Urinary bladder (tissue), 4 donors: ENCODE results near the gene ZBTB40. TPM values are rescaled to one million over a fixed set of nuclear protein-coding genes. Genes with fewer than 3 reads are reported as not detected.

Experiments
- DNase-seq: peaks from one replicate; pipeline ENCODE4 v3.0.0-alpha.2; 2015; ENCODE audit errors: extremely low spot score
- H3K27ac ChIP-seq: one replicate; pipeline ENCODE4 v1.5.1; 2013; ENCODE audit warnings: low read depth, mild to moderate bottlenecking, moderate library complexity
- H3K36me3 ChIP-seq: one replicate; pipeline ENCODE4 v1.6.1; 2013; ENCODE audit warnings: mild to moderate bottlenecking, moderate library complexity; ENCODE audit not compliant: insufficient read depth
- H3K4me1 ChIP-seq: one replicate; pipeline ENCODE4 v1.6.1; 2013; ENCODE audit warnings: mild to moderate bottlenecking, moderate library complexity; ENCODE audit not compliant: insufficient read depth
- H3K4me3 ChIP-seq: one replicate; pipeline ENCODE4 v1.5.1; 2013; ENCODE audit warnings: low read depth, low read length
- WGBS: extraction: QIAGEN DNeasy Blood & Tissue Kit; methylation state at CpG from one replicate; pipeline ENCODE4 v1.1.7; 2013; 5-methylcytosine and 5-hydroxymethylcytosine counted together
- polyA plus RNA-seq: library from polyadenylated mRNA; stranded (reverse); fragments of 200-250 nt; gene quantifications from one replicate; pipeline ENCODE4 v1.2.3, GENCODE V29; 2013
- total RNA-seq: library from RNA; depleted of rRNA; stranded (reverse); fragments of >200 nt; gene quantifications from one replicate; pipeline ENCODE4 v1.2.3, GENCODE V29; 2014
- donor health status: healthy with polysubstance abuse.
- donor health status: healthy.

Gene ZBTB40
- total and polyA plus RNA-seq, 2 donors: 9.8 to 11.6 TPM

DNA sequence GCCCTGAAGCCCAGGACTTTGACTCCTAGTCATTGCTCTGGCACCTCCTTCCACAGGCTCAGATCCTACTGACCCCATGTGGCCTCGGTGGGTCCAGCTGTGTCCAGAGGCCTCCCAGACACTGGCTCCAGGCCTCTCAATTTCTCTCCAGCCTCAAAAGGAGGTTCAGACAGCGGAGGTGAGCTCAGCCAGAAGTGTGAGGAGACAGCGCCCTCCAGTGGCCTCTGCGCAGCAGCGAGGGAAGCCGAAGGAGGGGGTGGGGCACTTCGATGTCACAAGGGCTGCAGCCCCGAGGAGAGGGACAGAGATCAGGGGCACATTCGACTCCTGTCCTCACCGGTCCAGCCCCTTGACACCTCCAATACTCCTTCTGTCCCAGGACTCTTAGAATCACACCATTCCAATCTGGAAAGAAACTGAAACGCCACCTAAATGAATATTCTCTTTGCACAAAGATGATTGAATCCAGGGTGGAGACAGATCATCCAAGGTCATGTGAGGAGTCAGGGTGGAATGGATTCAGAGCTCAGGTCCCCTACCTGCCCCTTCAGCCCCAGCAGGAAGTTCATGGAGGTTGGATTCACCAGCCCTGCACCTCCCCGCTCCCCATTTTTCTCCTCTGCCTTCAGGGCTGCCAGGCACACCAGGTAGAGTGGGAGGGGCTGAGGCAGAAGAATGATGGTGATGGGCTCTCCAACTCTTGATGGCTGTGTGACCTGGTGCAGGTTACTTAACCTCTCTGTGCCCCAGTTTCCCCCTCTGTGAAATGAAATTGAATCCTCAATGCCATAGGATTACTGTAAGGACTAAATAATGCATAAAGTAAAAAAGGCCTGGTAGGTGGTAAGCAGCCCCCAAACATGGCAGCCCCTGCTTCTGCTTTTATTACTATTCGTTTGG lies 34.8 kb upstream of the ZBTB40 start:
- Histone ChIP-seq H3K36me3 (no peaks in the 10 kb centered on the region), H3K4me1 (no peaks in the 10 kb centered on the region), H3K4me3 (no peak overlapping the region), H3K27ac (no peak overlapping the region)
- WGBS: 18% methylated on average over 13 of the region's 13 CpGs
- no peak for DNase-seq

DNA sequence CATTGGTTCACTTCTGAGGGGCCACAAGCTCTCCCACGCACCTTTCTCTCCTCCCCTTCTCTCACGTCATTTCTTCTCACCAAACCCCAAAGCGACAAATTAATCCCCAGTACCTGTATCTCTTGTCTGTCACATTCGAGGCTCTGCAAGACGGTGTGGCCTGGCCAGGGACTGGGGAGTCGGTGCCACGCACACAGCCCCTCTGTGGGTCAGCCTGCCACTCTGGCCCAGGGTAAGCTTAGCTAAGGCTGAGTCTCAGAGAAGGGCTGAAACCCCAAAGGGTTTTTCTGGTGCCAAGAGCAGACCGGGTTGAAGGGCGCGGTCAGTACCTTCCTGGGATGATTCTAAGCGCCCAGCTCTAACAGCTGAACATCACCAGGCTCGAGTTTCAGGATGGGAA lies 34.2 kb upstream of the ZBTB40 start:
- no peak for DNase-seq
- no peaks in the 10 kb centered on the region for H3K4me1 ChIP-seq
- no peak overlapping the region for H3K4me3 ChIP-seq
- H3K36me3 ChIP-seq: no peaks in the 10 kb centered on the region
- WGBS: 84% methylated on average over 12 of the region's 12 CpGs
- H3K27ac ChIP-seq: no peak overlapping the region

DNA sequence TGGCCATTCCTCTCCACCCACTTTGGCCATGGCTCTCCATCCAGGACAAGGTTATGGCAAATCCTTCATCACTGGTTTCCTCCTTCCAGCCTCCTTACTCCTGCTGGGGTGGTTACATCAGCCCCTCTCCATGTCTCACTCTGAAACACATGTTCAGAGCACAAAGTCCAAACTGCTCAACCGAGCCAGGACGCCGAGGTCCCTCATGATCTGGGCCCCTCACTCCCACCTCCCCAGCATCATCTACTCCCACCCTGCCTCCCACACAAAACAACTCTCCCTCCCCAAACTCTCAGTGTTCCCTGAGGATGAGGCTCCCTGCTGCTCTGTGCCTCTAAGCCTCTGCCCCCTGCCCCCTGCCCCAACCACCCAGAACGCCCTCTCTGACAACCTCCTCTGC lies 33.3 kb upstream of the ZBTB40 start:
- no peak overlapping the region for H3K27ac ChIP-seq
- DNase-seq: no peak
- H3K4me3 ChIP-seq: no peak overlapping the region
- H3K4me1 ChIP-seq: no peaks in the 10 kb centered on the region
- H3K36me3 ChIP-seq: no peaks in the 10 kb centered on the region
- 65% methylated on average over 4 of the region's 4 CpGs for WGBS

DNA sequence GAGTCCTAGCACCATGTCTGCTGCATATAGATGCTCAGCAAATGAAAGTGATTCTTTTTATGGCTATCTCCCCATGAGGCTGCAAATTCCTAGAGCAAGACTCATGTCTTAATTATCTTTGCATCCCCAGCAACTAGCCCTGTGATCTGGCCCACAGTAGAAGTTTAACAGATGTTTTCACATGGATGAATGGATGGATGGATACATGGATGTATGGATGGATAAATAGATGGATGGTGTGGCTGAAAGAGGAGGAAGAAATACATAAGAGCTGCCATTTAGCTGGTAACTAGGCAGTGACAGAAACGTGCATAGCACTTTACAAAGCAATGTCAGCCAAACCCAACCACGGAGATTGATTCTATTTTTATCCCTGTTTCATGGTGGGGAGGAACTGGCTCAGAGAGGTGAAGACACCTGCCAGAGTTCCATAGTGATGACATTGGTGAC lies 32.7 kb upstream of the ZBTB40 start:
- H3K4me1 ChIP-seq: no peaks in the 10 kb centered on the region
- H3K4me3 ChIP-seq: no peak overlapping the region
- no peak overlapping the region for H3K27ac ChIP-seq
- H3K36me3 ChIP-seq: no peaks in the 10 kb centered on the region
- no peak for DNase-seq
- WGBS: 2% methylated on average over 2 of the region's 2 CpGs

DNA sequence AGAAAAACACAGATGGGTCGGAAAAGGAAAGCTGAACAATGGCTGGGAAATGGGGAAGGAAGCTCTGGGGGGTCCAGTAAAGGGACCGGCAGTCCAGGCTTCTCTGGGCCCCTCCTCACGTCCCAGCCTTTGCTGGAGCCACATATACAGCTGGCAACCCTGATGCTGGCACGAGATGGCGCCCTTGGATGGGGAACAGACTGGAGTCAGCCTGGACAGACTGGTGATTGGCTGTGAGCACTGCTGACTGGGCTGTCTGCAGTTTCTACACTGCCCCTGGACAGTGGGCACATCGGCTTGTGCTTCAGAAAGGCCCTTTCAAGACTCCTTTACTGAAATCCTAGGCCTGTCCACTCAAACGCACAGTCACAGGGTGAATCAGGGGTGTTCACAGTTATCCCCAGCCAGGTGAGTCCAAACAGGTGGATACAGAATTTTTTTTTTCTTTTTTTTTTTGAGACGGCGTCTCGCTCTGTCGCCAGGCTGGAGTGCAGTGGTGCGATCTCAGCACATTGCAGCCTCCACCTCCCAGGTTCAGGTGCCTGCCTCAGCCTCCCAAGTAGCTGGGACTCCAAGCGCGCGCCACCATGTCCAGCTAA lies 31.1 kb upstream of the ZBTB40 start:
- Histone ChIP-seq H3K27ac (no peak overlapping the region), H3K4me1 (no peaks in the 10 kb centered on the region), H3K36me3 (no peaks in the 10 kb centered on the region), H3K4me3 (no peak overlapping the region)
- WGBS: 58% methylated on average over 15 of the region's 15 CpGs
- no peak for DNase-seq

DNA sequence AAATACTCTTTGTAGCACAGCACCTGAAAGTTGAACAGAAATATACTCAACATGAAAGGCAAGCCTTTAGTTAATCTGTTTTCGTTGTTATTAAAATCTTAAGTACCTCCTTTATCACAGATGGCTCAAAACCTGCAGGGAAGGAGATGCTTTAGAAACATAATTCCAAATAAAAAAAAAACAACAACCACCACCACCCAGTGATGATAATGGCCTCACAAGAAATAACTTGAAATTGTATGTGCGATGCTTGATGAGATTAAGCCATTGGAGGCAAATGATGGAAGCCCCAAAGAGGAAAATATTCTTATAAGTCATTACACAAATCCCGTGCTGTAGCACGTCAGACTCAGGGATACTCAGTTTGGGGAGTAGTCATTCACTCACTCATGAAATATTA lies 24.9 kb upstream of the ZBTB40 start:
- no peaks in the 10 kb centered on the region for H3K36me3 ChIP-seq
- H3K4me1 ChIP-seq: no peaks in the 10 kb centered on the region
- no peak overlapping the region for H3K4me3 ChIP-seq
- WGBS: 84% methylated on average over 4 of the region's 4 CpGs
- no peak for DNase-seq
- H3K27ac ChIP-seq: no peak overlapping the region

DNA sequence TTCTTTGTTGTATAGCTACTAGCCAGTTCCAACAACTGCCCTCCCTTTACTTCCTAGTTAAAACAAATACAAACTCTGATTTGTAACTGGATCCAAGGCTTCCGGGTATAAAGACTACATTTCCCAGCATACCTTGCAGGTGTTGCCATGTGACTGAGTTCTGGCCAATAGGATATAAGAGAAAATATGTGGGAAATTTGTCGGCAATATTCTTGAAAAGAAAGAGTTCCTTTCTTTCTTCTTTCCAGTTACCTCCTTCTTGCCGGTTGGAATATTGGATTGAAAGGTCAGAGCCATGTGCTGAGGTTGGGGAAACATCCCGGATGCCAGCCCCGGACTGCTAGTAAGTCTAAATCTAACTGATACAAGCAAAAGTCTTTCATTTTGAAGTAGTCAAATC lies 23.0 kb upstream of the ZBTB40 start:
- Histone ChIP-seq H3K27ac (no peak overlapping the region), H3K4me1 (no peaks in the 10 kb centered on the region), H3K4me3 (no peak overlapping the region), H3K36me3 (no peaks in the 10 kb centered on the region)
- 27% methylated on average over 5 of the region's 5 CpGs for WGBS
- DNase-seq: no peak

DNA sequence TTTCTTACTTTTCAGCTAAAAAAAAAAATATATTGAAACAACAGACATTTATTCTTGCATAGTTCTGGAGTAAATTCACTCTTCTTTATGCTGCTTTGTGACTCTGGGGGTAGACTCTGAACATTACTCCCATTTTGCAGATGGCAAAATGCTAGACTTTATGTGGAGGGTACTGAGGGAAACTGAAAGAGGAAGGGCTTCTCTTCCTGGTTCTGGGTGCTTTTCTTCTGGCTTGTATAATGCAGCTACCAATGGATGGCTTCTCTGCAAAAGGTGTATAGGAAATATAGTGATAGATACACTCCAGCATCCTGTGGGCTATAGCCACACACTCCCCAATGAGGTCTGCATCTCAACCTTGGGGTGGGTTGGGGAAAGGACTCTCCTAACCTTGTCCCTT lies 19.7 kb upstream of the ZBTB40 start:
- Histone ChIP-seq H3K4me1 (no peaks in the 10 kb centered on the region), H3K4me3 (no peak overlapping the region), H3K27ac (no peak overlapping the region), H3K36me3 (no peaks in the 10 kb centered on the region)
- DNase-seq: no peak

DNA sequence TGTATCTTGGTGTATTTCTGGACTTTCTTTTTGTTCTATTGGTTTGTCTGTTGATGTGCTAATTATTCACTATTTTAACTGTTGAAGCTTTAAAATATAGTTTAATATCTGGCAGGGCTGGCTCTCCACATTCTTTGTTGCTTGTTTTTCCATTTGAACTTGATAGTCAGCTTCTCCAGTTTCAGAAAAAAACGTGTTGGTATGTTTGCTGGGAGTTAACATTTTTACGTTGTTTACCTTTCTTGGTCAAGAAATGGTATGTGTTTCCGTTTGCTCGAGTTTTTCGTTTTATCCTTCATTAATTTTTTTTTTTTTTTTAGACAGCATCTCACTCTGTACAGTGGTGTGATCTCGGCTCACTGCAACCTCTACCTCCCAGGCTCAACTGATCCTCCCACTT lies 16.9 kb upstream of the ZBTB40 start:
- Histone ChIP-seq H3K27ac (no peak overlapping the region), H3K4me3 (no peak overlapping the region), H3K4me1 (no peaks in the 10 kb centered on the region), H3K36me3 (no peaks in the 10 kb centered on the region)
- no peak for DNase-seq
- 47% methylated on average over 6 of the region's 6 CpGs for WGBS

DNA sequence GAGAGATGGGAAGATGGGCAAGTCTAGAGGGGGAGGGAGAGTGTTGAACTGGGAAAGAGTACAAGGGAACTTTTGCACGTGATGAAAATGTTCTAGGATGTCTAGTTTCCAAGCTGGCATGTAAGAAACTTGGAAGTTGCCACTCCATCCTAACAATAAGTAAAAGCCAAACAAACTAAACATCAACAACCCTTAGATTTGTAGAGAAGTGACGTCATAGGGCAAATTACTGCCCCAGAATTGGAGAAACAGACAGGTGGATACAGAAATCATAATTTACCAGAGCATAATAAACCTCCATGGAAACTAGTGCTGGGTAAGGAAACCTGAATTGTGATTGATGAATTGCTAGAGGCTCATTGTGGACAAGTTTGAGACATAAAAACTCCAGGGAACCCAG lies 14.7 kb upstream of the ZBTB40 start:
- H3K4me3 ChIP-seq: no peak overlapping the region
- 77% methylated on average over 2 of the region's 2 CpGs for WGBS
- no peak overlapping the region for H3K27ac ChIP-seq
- no peaks in the 10 kb centered on the region for H3K4me1 ChIP-seq
- DNase-seq: no peak
- no peaks in the 10 kb centered on the region for H3K36me3 ChIP-seq

DNA sequence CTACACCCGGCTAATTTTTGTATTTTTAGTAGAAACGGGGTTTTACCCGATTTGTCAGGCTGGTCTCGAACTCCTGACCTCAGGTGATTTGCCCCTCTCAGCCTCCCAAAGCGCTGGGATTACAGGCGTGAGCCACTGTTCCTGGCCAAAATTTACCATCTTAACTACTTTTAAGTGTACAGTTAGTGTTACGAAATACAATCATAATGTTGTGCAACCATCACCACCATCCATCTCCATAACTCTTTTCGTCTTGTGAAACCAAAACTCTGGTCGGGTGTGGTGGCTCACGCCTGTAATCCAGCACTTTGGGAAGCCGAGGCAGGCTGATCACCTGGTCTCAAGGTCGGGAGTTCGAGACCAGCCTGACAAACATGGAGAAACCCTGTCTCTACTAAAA lies 14.1 kb upstream of the ZBTB40 start:
- WGBS: 87% methylated on average over 13 of the region's 13 CpGs
- no peak for DNase-seq
- H3K4me1 ChIP-seq: no peaks in the 10 kb centered on the region
- no peak overlapping the region for H3K27ac ChIP-seq
- H3K36me3 ChIP-seq: no peaks in the 10 kb centered on the region
- H3K4me3 ChIP-seq: no peak overlapping the region

DNA sequence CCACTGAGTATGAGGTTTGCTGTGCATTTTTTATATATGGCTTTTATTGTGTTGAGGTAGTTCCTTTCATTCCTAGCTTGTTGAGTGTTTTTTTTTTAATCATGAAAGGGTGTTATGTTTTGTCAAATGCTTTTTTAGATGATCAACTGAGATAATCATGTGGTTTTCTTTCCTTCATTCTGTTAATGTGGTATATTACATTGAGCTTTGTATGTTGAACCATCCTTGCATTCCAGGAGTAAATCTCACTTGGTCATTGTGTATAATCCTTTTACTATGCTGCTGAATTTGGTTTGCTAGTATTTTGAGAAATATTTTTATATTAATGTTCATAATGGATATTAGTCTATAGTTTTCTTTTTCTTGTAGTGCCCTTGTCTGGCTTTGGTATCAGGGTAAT lies 11.1 kb upstream of the ZBTB40 start:
- Histone ChIP-seq H3K36me3 (no peaks in the 10 kb centered on the region), H3K4me3 (no peak overlapping the region), H3K4me1 (no peaks in the 10 kb centered on the region), H3K27ac (no peak overlapping the region)
- no peak for DNase-seq

DNA sequence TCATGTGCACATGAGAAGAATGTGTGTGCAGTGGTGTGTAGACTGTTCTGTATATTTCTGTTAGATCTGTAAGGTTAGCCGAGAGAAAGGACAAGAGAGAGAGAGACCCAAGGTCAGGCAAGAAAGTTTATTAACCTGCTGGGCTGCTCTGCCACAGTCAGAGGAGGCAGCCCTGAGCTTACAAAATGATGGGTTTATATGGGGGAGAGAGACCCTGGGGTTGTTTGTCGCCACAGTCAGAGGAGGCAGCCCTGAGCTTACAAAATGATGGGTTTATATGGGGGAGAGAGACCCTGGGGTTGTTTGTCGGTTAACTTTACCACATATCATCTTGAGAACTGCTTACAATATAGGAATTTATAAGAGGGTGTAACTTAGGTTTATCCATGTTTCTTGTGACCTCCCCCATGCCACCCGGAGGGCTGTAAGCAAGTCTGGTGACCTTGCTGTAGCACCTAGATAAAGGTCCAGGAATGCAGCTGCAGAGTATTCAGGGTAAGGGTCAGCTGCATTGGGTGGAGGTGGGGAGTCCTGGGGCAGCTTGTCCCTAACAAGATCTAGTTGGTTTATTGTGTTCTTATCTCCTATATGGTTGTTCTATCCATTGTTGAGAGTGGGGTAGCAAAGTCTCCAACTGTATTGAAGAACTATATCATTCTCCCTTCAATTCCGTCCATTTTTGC lies 9.3 kb upstream of the ZBTB40 start:
- Histone ChIP-seq H3K4me3 (no peak overlapping the region), H3K4me1 (no peaks in the 10 kb centered on the region), H3K27ac (no peak overlapping the region), H3K36me3 (no peaks in the 10 kb centered on the region)
- 39% methylated on average over 5 of the region's 5 CpGs for WGBS
- DNase-seq: no peak

DNA sequence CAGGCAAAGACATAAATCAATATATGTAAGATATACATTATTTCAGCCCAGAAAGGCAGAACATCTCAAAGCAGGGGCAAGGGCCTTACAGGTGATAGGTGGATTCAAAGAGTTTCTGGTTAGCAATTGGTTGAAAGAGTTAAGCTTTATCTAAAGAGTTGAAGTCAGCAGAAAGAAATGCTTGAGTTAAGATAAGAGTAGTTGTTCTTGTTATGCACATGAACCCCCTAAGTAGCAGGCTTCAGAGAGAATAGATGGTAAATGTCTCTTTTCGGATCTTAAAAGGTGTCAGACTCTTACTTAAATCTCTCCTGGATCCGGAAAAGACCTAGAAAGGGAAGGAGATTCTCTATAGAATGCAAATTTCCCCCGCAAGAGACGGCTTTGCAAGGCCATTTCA lies 8.3 kb upstream of the ZBTB40 start:
- DNase-seq: no peak
- Histone ChIP-seq H3K36me3 (no peaks in the 10 kb centered on the region), H3K27ac (no peak overlapping the region), H3K4me1 (no peaks in the 10 kb centered on the region), H3K4me3 (no peak overlapping the region)
- 53% methylated on average over 4 of the region's 4 CpGs for WGBS
